HepG2 (cell line): ENCODE measurements around the gene P4HB. TPM values are rescaled to one million over a fixed set of nuclear protein-coding genes. Genes with fewer than 3 reads are reported as not detected.

ENCODE experiments used
- JARID2 ChIP-seq: sonication (generic); formaldehyde crosslinking; IDR thresholded peaks from 2 replicates; pipeline ENCODE4 v1.8.1; 2023; ENCODE audit warnings: missing genetic modification reagents, inconsistent platforms; ENCODE audit not compliant: insufficient replicate concordance
- MNT ChIP-seq: fragments of 450-650 bp; IDR thresholded peaks from 2 replicates; pipeline ENCODE4 v1.6.1; 2016
- NFE2L2 ChIP-seq: fragments of 150-350 bp; IDR thresholded peaks from 2 replicates; pipeline ENCODE4 v1.6.1; 2014; ENCODE audit warnings: low read length
- ONECUT2 ChIP-seq: sonication (generic); formaldehyde crosslinking; IDR thresholded peaks from 2 replicates; pipeline ENCODE4 v1.4.0; 2020; ENCODE audit warnings: missing genetic modification reagents
- SOX6 ChIP-seq, 2 experiments: fragments of 450-650 bp in 1 of 2; sonication (generic) in 1 of 2; formaldehyde crosslinking in 1 of 2; IDR thresholded peaks; 2 replicates each; pipeline versions ENCODE4 v1.4.0 to v1.6.1; 2017 to 2020; ENCODE audit warnings: antibody characterized with exemption in 1 of 2, mild to moderate bottlenecking in 1 of 2, missing genetic modification reagents in 1 of 2
- ZFAT ChIP-seq: sonication (generic); formaldehyde crosslinking; conservative IDR thresholded peaks from 2 replicates; pipeline ENCODE4 v1.8.1; 2023; ENCODE audit warnings: missing genetic modification reagents, inconsistent platforms
- ZMAT5 ChIP-seq: sonication (generic); formaldehyde crosslinking; IDR thresholded peaks from 2 replicates; pipeline ENCODE4 v1.5.0; 2020; ENCODE audit warnings: mild to moderate bottlenecking, low read depth, missing genetic modification reagents, borderline replicate concordance
- ZSCAN30 ChIP-seq: sonication (generic); formaldehyde crosslinking; IDR thresholded peaks from 2 replicates; pipeline ENCODE4 v1.5.0; 2020; ENCODE audit warnings: mild to moderate bottlenecking, missing genetic modification reagents
- polyA plus RNA-seq, 8 experiments: library from polyadenylated mRNA; depleted of rRNA in 3 of 8; stranded (reverse) in 7 of 8; unstranded in 1 of 8; fragments of >200 nt; fragmentation: Illumina TruSeq in 4 of 8; extraction: Trizol in 4 of 8; gene quantifications; 2 replicates each; pipeline versions ENCODE4 v1.2.1 to v1.2.3, GENCODE V29; 2011 to 2016; ENCODE audit warnings: low read depth in 4 of 8, missing spikeins in 1 of 8, mixed read lengths in 1 of 8; ENCODE audit not compliant: insufficient read depth in 1 of 8
- total RNA-seq, 5 experiments: library from RNA; depleted of rRNA; stranded (reverse); fragments of >200 nt; fragmentation: Illumina TruSeq; extraction: Trizol; gene quantifications; 2 replicates each; pipeline ENCODE4 v1.2.3, GENCODE V29; 2016; ENCODE audit warnings: low read depth in 1 of 5
- TF ChIP-seq, protein P1 (sequence below): sonication (generic); formaldehyde crosslinking; IDR thresholded peaks from 2 replicates; pipeline ENCODE4 v1.4.0; 2020; ENCODE audit warnings: missing genetic modification reagents

The P4HB gene
- total and polyA plus RNA-seq, 2 of the 13 experiments (the other 11 are each of a cell fraction or from before 2014, with no cell fraction given), result 185 to 782 TPM

GRCh38 chr17:81841866-81842265 lies 18.5 kb downstream of the P4HB start (continued):
- TF ChIP-seq, protein P1, sequence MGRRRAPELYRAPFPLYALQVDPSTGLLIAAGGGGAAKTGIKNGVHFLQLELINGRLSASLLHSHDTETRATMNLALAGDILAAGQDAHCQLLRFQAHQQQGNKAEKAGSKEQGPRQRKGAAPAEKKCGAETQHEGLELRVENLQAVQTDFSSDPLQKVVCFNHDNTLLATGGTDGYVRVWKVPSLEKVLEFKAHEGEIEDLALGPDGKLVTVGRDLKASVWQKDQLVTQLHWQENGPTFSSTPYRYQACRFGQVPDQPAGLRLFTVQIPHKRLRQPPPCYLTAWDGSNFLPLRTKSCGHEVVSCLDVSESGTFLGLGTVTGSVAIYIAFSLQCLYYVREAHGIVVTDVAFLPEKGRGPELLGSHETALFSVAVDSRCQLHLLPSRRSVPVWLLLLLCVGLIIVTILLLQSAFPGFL (CRISPR knock-in tag), result no peak
- TF ChIP-seq MNT (no peak), SOX6 (IDR thresholded peaks at IDR 0.05) (no peak), SOX6 (CRISPR knock-in tag; IDR thresholded peaks at IDR 0.05) (no peak), NFE2L2 (no peak), ONECUT2 (CRISPR knock-in tag) (no peak), ZSCAN30 (CRISPR knock-in tag) (no peak), ZMAT5 (CRISPR knock-in tag) (no peak), ZFAT (CRISPR knock-in tag) (no peak), JARID2 (CRISPR knock-in tag) (no peak)
